Stimulated activated naive CD4-positive, alpha-beta T cell treated with Interleukin-2 at 50 U/mL for 16 hours (primary cell): ENCODE results near the gene P4HA3.
A peak's percentile ranks its signal among the peaks of the same experiment; 100 is the strongest.

Experiments used
- DNase-seq: peaks from one replicate; lab custom pipeline; 2025; lab: John Stamatoyannopoulos, UW

Gene P4HA3

GRCh38 chr11:74262725-74263124 is 48.7 kb downstream of the P4HA3 start:
- DNase-seq, result no peak

DNA sequence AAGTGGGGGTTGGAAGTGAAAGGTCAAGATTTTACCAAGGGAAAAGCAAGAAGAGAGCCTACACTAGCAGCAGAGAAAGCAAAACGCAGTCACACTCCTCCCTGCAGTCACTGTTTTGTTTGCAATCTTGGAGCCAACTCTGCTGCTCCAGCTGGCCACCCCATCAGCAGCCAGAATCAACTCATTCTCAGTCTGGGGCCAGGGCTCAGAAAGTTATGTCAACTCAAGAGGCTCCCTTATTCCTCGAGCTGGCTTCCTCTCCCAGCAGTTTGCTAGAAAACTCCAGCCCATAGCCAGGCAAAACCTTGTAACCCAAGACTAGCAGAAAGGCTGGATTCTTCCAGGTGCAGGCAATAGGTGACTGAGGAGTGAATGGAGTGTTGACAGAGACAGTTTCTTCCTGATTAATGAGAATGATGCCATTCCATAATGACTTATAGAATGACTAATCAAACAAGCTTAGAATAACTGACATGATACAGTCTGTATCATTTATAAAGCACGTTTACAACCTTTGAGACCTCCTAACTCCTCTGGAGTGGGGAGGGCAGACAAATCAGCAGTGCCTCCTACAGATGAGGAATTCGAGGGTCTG is 53.4 kb downstream of the P4HA3 start:
- no peak for DNase-seq

DNA sequence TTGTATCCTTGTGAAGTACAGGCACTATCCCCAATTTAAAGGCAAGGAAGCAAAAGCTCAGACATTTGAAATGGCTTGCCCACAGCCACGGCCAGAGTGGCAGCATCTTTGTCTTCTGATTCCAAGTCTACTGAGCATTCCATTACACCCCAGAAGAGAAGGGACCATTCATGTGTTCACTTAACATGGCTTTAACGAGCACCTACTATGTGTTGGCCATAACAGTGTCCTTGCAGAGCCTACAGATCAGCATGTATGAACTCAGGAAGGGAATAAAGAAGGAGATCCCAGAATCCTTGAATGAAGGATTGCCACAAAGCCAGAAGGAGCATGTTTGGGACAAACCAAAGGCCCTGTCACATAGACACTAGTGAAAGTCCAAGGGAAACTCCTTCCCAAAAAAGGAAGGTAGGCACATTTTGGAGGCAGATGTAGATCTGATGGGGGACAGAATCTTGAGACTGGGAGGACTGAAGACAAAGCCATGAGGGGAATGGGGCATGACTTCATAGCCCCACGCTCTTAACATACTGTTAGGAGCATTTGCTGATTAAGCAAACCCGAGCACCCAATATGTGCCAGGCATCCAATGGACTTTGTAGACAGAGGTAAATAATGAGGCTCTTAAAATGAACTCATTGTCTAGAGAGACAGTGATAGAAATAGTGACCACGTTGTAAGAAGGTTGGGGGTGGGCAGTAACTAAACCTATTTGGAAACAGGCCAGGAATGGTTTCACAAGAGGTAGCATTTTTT is 54.9 kb downstream of the P4HA3 start:
- no peak for DNase-seq

DNA sequence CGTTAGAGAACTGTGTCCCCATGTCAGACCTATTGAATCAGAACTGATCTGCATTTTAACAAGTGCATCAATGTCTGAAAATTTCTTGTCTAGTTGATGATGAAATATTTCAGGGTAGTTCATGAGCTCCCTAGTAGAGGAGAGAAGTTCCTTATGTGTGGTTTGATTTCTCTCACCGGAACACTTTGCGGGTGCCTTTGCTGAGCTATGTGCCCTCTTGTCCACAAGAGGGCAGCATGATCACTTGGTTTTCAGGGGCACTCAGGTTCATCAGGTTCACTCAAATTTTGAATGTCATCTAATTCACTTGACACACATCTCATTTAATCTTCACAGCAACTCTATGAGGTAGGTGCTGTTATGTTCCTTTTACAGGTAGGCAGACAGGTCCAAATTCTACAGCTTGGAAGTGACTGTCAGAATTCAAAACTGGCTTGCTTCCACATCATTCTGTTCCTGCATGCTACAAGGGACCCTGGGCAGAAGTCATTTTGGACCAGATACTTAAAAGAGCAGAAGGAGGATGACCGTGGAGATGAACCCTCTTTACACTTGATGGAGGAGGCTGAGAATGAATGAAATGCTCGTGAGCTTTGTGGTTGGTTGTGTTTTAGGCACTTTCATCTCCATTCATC is 55.6 kb downstream of the P4HA3 start:
- DNase-seq, result peak; percentile 16

DNA sequence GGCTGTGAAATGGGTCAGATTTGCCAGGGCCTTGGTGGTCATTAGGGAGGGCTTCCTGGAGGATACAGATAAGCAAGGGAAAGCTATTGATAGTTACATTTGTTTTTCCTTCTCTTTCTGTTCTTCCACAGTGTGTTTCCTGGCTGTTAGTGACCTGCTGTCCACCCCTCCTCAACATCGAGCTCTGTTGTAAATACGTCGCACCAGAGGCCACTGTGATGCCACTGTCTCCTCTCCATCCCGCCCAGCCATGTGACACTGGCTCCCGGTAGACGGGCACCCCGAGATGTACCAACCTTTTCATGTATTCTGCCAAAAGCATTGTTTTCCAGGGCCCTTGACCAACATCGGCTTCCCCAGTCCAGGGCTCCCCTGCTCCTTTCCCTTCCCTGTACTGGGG is 58.1 kb downstream of the P4HA3 start:
- no peak for DNase-seq

GRCh38 chr11:74249496-74249895 is 61.9 kb downstream of the P4HA3 start:
- DNase-seq, result no peak

DNA sequence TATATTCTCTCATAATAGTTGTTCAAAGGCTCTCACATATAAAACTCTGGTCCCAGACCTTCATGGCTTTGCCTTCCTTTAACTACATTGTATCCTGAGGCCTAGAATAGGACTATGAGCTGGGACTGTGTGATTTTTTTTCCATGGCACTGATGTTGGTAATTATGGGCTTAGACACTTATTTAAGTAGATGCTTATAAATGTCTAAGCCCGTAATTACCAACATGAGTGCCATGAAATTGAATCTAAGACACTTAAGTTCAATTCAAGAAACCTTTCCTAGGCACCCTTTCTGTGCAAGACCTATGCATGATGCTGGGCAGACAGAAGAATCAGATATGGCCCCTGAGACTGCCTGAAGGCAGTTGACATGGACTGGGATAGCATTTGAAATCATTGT is 63.0 kb downstream of the P4HA3 start:
- DNase-seq, result no peak

- DNase-seq, result no peak
These were observed 73.2 kb downstream of the P4HA3 start for GRCh38 chr11:74238243-74238642.

DNA sequence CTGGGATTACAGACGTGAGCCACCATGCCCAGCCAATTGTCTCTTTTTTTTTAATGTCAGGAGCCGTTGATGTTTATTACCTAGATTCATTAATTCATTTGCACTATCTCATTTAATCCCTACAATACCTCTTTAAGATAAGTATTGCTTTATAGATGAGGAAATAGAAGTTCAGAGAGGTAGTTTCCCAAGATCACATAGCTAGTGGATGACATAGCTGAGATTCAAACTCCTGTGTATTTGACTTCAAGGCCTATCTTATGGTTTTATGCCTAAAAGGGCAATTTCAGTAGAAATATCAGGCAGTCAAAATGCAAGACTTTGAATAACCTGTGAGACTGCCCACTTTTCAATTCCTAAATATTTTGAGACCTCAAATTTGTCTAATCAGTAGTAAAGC is 73.9 kb downstream of the P4HA3 start:
- no peak for DNase-seq

DNA sequence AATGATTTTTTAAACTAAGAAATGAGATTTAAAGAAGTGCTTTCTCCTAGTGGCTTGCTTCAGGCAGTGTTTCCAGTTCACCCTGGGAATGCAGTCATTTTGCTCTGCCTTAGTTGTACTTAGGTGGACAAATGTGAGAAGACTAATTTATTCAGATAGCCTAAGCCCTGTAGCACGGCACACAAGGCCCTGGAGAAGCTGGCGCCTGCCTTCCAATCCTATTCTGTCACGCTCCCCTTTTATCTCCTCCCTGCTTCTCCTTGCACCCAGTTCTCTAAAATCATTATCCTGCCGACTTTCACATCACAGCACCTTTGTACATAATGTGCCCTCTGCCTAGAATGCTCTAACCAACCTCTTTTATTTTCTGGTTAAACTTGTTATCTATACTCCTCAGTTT is 76.3 kb downstream of the P4HA3 start:
- DNase-seq, result no peak

- DNase-seq, result no peak
These were observed 77.8 kb downstream of the P4HA3 start for GRCh38 chr11:74233683-74234082.

DNA sequence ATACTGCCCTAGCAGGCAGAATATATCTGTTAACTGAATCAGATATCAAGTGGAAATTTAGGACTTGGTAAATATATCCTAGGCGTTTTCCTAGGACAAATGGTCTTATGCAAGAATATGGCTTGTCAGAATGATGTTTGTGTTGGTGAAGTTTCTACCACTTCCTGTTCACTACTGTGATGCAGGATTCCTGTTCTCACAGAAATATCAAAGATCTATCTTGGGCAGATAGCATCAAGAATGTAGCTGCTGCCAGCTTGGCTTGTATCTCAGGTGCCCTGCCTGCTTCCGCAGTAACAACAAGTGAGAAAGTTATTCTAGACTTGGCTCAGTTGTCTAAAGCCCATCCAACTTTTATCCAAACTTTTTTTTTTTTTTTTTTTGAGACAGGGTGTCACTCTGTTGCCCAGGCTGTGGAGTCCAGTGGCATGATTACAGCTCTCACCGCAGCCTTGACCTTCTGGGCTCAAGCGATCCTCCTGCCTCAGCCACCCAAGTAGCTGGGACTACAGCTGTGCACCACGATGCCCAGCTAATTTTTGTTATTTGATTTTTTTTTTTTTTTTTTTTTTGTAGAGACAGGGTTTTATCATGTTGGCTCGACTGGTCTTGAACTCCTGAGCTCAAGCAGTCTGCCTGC is 79.0 kb downstream of the P4HA3 start:
- DNase-seq, result no peak

DNA sequence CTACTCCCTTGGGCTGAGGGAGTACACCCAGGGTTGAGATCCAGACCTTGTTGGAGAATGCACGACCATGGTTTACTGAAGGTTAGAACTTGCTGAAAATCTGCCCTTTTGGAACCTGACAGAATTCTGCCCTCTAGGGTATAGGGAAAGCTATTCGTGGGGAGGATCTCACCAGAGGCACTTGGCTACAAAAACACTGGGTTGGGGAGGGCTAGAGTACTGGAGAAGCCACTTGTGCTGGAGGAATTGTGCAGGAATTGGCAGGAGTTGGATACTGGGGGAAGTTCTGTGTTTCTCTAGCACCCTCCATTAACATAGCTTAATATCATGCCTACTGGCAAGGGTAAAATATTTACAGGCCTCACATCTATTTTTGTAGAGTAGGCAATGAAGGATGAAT is 84.5 kb downstream of the P4HA3 start:
- DNase-seq, result no peak

GRCh38 chr11:74225565-74225964 is 85.9 kb downstream of the P4HA3 start:
- DNase-seq, result no peak

DNA sequence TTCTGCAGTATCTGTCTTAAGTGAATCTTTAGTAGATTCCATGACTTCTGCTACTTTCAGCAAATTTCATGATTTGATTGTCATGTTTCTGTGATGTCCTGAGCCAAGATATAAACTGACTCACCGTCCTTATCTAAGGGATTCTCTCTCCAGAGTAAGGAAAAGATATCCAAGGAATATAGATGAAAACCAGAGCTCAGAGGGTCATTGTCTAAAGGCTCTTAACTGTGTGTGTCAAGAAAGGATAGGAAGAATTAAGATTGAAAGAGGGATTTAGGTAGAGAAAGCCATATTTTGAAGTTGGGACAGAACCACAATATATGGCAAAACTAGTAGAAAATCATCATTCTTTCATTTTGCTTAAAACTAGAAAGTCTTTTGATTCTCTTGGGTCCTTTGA is 89.6 kb downstream of the P4HA3 start:
- no peak for DNase-seq

DNA sequence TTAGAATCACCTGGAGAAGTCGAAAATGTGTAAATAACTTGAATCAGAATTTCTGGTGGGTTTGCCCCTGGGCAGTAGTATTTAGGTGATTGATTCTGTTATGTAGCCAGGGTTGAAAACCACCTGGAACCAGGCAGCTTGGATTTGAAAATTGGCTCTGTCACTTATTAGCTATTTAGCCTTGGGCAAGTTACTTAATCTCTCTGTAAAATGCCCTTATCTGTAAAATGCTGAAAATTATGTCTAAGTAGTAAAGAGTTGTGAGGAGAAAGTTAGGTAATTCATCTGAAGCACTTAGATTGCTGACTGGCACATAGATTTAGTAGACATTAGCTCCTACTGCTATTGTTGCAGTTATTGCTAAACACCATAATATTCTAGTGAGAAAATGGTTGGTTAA is 91.1 kb downstream of the P4HA3 start:
- DNase-seq, result no peak
